Psoas muscle (tissue), 8 donors: Measurements from ENCODE around the gene ACVR2A. TPM values are rescaled to one million over a fixed set of nuclear protein-coding genes. Genes with fewer than 3 reads are reported as not detected.

Source experiments
- ATAC-seq, 4 donors: fragments of 200-7000 bp; cut with Tn5 transposase; one replicate each; pipeline ENCODE4 v1.9.1; 2020; ENCODE audit warnings: moderate library complexity in 3 of 4, mild to moderate bottlenecking in 2 of 4
- DNase-seq, 2 donors: peaks; one replicate each; pipeline ENCODE4 v3.0.0-alpha.2; 2020
- H3K27ac ChIP-seq: fragments of 200-600 bp; one replicate; pipeline ENCODE4 v1.8.0; 2022
- H3K27me3 ChIP-seq, 3 donors: fragments of 200-600 bp in 1 of 3; one replicate each; pipeline versions ENCODE4 v1.6.1 to v1.8.0; 2013 to 2022; ENCODE audit warnings: low read length in 2 of 3, mild to moderate bottlenecking in 2 of 3, moderate library complexity in 1 of 3; ENCODE audit not compliant: insufficient read depth in 3 of 3
- H3K36me3 ChIP-seq, 2 donors: fragments of 200-600 bp in 1 of 2; one replicate each; pipeline versions ENCODE4 v1.6.1 to v1.8.0; 2013 to 2022; ENCODE audit warnings: low read depth in 1 of 2, mild to moderate bottlenecking in 1 of 2, moderate library complexity in 1 of 2; ENCODE audit not compliant: insufficient read depth in 1 of 2
- H3K4me1 ChIP-seq: fragments of 200-600 bp; one replicate; pipeline ENCODE4 v1.8.0; 2022
- H3K4me3 ChIP-seq: fragments of 200-600 bp; one replicate; pipeline ENCODE4 v1.8.0; 2022; ENCODE audit warnings: mild to moderate bottlenecking
- H3K9me3 ChIP-seq: fragments of 200-600 bp; one replicate; pipeline ENCODE4 v1.8.0; 2022
- CTCF ChIP-seq: fragments of 200-600 bp; IDR thresholded peaks from one replicate; pipeline ENCODE4 v1.8.0; 2022; ENCODE audit warnings: antibody characterized with exemption
- WGBS, 3 donors: extraction: QIAGEN DNeasy Blood & Tissue Kit; methylation state at CpG; one replicate each; pipeline versions ENCODE4 v1.1.6 to v1.1.7; 2013; 5-methylcytosine and 5-hydroxymethylcytosine counted together
- intact Hi-C, 2 donors: fragments of 100-400 bp; cut with DNase I; formaldehyde crosslinking; loops; one replicate each; pipeline versions ENCODE4 v1.11.0 to v1.14.2; 2022
- polyA plus RNA-seq, 3 donors: library from polyadenylated mRNA; stranded (reverse); fragments of 200-250 nt; gene quantifications; one replicate each; pipeline ENCODE4 v1.2.3, GENCODE V29; 2013
- total RNA-seq, 4 donors: library from RNA; stranded (reverse); fragmentation: NEBNext Ultra II Directional in 2 of 4; extraction: Animal tissue kit (Norgen Biotek cat#: 25700) in 2 of 4; gene quantifications; one replicate each; pipeline versions ENCODE4 v1.2.1 to v1.2.4, GENCODE V29; 2021 to 2023
- donor health status: healthy with polysubstance abuse.
- donor health status: DM: no; HTN: no; CAD: no; lungs with moderate emphysema.
- donor health status: Bipolar disorder and iron deficiency.
- donor health status: healthy.
- donor health status: DM: yes; HTN: yes; CAD: no.
- donor health status: DM: no; HTN: no; CAD: no.
- donor health status: DM: no; HTN: no; CAD: no.
- donor health status: DM: yes; HTN: yes; CAD: no.

ACVR2A gene
- total and polyA plus RNA-seq, 7 donors: 3.0 to 12.3 (median 8.3) TPM

DNA sequence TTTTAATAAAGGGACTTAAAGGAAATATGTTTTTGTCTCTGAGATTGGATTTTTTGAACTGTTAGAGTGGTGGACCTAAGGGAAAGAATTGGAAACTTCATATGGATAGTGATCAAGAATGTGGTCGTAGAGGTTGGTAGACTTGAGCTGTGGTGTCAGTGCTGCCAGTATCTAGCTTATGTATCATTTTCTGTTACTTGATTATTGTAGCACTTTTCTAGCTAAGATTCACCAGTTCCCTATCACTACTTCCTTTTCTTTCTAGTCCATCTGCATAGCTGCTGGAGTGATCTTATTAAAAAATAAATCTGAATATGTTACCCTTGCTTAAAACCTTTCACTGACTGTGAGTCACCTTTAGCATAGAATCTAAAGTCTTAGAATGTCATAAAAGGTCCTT is 6.0 kb downstream of the ACVR2A start:
- Histone ChIP-seq H3K4me1 (peaks cover 63% of the 10 kb centered on the region), H3K27me3 (no peaks in the 10 kb centered on the region), H3K4me3 (no peak overlapping the region), H3K36me3 (no peaks in the 10 kb centered on the region), H3K9me3 (no peaks in the 10 kb centered on the region), H3K27ac (no peak overlapping the region)
- ATAC-seq (no peak), DNase-seq (no peak)
- intact Hi-C loops: no loop called here
- WGBS, 3 donors: 45 to 86% (median 56%) methylated on average over 1 of the region's 1 CpG
- TF ChIP-seq CTCF: no peak

GRCh38 chr2:147851244-147851930 is 6.6 kb downstream of the ACVR2A start:
- no peak for TF ChIP-seq CTCF
- H3K9me3 ChIP-seq: no peaks in the 10 kb centered on the region
- no peak overlapping the region for H3K4me3 ChIP-seq
- 72 to 77% (median 77%) methylated on average over 1 of the region's 1 CpG for WGBS, 3 donors
- H3K36me3 ChIP-seq: no peaks in the 10 kb centered on the region
- DNase-seq (no peak), ATAC-seq (no peak)
- peaks cover 68% of the 10 kb centered on the region for H3K4me1 ChIP-seq
- intact Hi-C loops: no loop called here
- H3K27me3 ChIP-seq: no peaks in the 10 kb centered on the region
- H3K27ac ChIP-seq: no peak overlapping the region

DNA sequence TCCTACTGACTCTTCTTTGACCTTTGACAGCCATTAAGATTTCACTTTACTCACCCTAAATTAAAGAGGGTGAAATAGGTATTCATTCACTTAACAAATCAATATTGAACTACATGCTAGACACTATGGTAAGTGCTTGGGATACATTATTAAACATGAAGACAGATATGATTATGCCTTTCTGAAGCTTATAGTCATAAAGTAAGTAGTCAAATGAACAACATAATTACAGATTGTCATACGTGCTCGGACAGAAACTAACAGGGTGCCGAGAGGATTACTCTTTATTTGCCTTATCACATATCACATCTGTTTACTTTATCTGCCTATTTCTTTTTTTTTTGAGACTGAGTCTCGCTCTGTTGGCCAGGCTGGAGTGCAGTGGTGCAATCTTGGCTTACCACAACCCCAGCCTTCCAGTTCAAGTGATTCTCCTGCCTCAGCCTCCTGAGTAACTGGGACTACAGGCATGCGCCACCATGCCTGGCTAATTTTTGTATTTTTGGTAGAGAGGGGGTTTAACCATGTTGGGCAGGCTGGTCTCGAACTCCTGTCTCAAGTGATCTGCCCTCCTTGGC is 9.8 kb downstream of the ACVR2A start:
- no peaks in the 10 kb centered on the region for H3K27me3 ChIP-seq
- H3K36me3 ChIP-seq: no peaks in the 10 kb centered on the region
- no peak overlapping the region for H3K4me3 ChIP-seq
- ATAC-seq (no peak), DNase-seq (no peak)
- intact Hi-C loops: no loop called here
- 90 to 96% (median 90%) methylated on average over 6 of the region's 6 CpGs for WGBS, 3 donors
- no peaks in the 10 kb centered on the region for H3K9me3 ChIP-seq
- H3K4me1 ChIP-seq: peaks cover 70% of the 10 kb centered on the region
- no peak for TF ChIP-seq CTCF
- H3K27ac ChIP-seq: no peak overlapping the region

DNA sequence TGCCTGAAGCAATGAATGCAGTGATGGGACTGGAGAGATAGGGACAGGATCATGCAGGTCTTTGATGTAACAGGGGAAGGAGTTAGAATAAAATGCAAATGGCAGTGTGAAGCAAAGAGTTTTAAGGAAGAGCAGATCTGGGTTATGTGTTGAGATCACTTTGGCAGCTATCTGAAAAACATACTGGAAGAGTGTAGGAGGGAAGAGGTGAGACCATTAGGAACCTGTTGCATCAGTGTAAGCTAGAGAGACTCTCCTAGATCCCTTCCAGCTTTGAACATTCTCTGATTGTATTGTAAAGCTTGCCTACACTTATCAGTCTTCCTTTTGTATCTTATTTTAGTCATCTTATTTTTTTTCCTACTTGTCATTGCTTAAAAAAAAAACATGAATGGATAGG is 10.5 kb downstream of the ACVR2A start:
- Histone ChIP-seq H3K27ac (no peak overlapping the region), H3K4me1 (peaks cover 70% of the 10 kb centered on the region), H3K36me3 (no peaks in the 10 kb centered on the region), H3K9me3 (no peaks in the 10 kb centered on the region), H3K27me3 (no peaks in the 10 kb centered on the region), H3K4me3 (no peak overlapping the region)
- intact Hi-C loops: no loop called here
- ATAC-seq (no peak), DNase-seq (no peak)
- no peak for TF ChIP-seq CTCF

DNA sequence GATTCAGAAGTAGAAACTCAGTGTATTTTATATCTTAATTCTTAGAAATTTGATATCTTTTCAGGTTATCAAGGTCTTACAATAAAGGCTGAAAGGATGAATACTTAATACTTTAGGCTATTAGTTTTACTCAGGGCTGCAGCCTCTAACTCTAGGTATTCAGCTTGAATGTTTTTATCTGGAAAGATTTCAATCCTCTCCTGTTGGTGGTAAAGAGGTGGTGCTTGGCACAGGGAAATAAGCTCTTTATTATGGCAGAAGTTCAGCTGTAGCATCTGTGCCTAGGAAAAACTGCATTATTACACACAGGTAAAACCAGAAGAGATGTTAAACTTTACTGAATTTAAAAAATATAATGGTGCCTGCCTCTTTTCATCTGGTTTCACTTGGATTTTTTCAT is 11.1 kb downstream of the ACVR2A start:
- intact Hi-C loops: no loop called here
- ATAC-seq: no peak
- H3K4me3 ChIP-seq: no peak overlapping the region
- no peaks in the 10 kb centered on the region for H3K36me3 ChIP-seq
- H3K27me3 ChIP-seq: no peaks in the 10 kb centered on the region
- DNase-seq: no peak
- no peak overlapping the region for H3K27ac ChIP-seq
- no peaks in the 10 kb centered on the region for H3K9me3 ChIP-seq
- peaks cover 69% of the 10 kb centered on the region for H3K4me1 ChIP-seq
- no peak for TF ChIP-seq CTCF
